ENCODE results near the gene MBNL1. TPM values are rescaled to one million over a fixed set of nuclear protein-coding genes. Genes with fewer than 3 reads are reported as not detected.

Gene MBNL1
- total RNA-seq, 2 donors from 2014 or later: 299 to 323 TPM

DNA sequence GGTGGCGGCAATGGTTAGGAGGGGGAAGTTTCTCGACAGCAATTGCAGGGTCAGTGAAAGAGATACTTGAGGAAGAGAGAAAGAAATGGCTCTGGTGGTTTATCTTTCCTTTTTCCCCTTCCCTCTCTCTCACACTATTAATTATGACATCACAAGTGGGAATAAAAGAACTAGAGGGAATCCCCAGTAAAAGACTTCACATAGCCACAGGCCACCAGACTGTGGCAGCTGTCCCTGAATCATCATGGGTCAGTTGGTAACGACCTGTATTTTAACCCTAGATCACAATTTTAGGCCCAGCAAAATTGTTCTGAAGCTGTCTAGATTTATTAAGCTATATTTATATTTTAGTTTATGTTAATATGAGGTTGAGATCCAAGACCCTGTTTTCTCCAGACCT lies 40.3 kb downstream of the MBNL1 start:
- peak overlapping the region in 1 of 2 donors; percentile 79 for H3K4me3 Mint-ChIP-seq

DNA sequence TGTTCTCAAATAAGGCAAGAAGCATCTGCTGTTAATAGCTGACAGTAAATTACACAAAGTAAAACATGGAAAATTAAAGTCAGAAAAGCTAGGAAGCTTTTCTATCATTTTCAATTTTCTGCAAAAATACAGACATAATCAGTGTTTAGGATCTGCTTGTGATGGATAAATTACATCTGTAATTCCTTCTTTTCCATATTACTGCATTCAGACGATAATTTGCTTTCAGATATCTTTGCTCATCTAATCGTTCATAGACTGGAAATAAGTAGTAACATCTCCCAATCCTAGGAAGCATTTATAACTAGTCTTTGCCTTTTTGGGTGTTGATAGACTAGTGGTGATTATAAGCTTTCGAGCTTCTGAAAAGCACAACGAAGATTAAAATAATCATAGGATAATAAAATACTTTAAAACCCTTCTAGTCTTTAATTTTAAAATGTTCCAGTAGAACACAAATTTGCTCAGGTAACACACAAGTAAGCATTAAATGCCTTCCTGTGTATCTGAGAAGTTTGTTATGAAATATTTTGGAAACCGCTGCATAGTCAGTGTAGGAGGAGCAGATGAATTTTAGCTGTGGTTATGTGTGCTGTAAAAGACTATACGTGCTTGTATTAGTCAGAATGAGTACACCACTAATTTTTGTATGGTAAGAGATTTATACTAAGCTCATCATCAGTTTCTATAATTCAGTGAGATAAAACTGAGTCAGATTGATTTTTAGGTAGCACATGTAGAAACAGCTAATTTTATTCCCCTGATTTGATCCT lies 41.0 kb downstream of the MBNL1 start:
- peaks cover 83% of the 10 kb centered on the region for H3K4me1 Mint-ChIP-seq (ENCODE audit: low read depth)

More for the DNA sequence above, 40.3 kb downstream of the MBNL1 start:
- H3K4me1 Mint-ChIP-seq (ENCODE audit: low read depth): peaks cover 78% of the 10 kb centered on the region
- DNase-seq: no peak
- H3K27ac Mint-ChIP-seq: peak overlapping the region; percentile 91
- no peaks in the 10 kb centered on the region for H3K9me3 Mint-ChIP-seq
- H3K36me3 Mint-ChIP-seq (ENCODE audit: insufficient read depth in 2 of 2): peaks cover 0 to 14% of the 10 kb centered on the region in 2 donors
- no peak for ATAC-seq (replicated peaks in 1 of 2)
- H3K27me3 Mint-ChIP-seq (ENCODE audit: low read depth): no peaks in the 10 kb centered on the region

GRCh38 chr3:152313430-152313829 lies 44.7 kb downstream of the MBNL1 start:
- H3K4me1 Mint-ChIP-seq (ENCODE audit: low read depth): peaks cover 84% of the 10 kb centered on the region
- ATAC-seq (replicated peaks in 1 of 2) (no peak), DNase-seq (no peak)
- H3K9me3 Mint-ChIP-seq: no peaks in the 10 kb centered on the region
- H3K4me3 Mint-ChIP-seq: no peak overlapping the region
- no peaks in the 10 kb centered on the region for H3K27me3 Mint-ChIP-seq (ENCODE audit: low read depth)
- peak overlapping the region; percentile 82 for H3K27ac Mint-ChIP-seq
- peaks cover 2 to 11% of the 10 kb centered on the region in 2 donors for H3K36me3 Mint-ChIP-seq (ENCODE audit: insufficient read depth in 2 of 2)

More for the DNA sequence above, 41.0 kb downstream of the MBNL1 start:
- peak overlapping the region; percentile 91 for H3K27ac Mint-ChIP-seq
- no peaks in the 10 kb centered on the region for H3K27me3 Mint-ChIP-seq (ENCODE audit: low read depth)
- DNase-seq: no peak
- peak; percentile 94 to 96 for ATAC-seq (replicated peaks in 1 of 2)
- no peaks in the 10 kb centered on the region for H3K9me3 Mint-ChIP-seq
- H3K36me3 Mint-ChIP-seq (ENCODE audit: insufficient read depth in 2 of 2): peaks cover 0 to 14% of the 10 kb centered on the region in 2 donors
- H3K4me3 Mint-ChIP-seq: peak overlapping the region; percentile 61 to 79

GRCh38 chr3:152313914-152314313 lies 45.2 kb downstream of the MBNL1 start:
- no peak overlapping the region for H3K4me3 Mint-ChIP-seq
- H3K9me3 Mint-ChIP-seq: no peaks in the 10 kb centered on the region
- no peaks in the 10 kb centered on the region for H3K27me3 Mint-ChIP-seq (ENCODE audit: low read depth)
- H3K4me1 Mint-ChIP-seq (ENCODE audit: low read depth): peaks cover 83% of the 10 kb centered on the region
- peak overlapping the region; percentile 82 for H3K27ac Mint-ChIP-seq
- H3K36me3 Mint-ChIP-seq (ENCODE audit: insufficient read depth in 2 of 2): peaks cover 2 to 8% of the 10 kb centered on the region in 2 donors
- DNase-seq: no peak
- ATAC-seq (replicated peaks in 1 of 2): no peak

DNA sequence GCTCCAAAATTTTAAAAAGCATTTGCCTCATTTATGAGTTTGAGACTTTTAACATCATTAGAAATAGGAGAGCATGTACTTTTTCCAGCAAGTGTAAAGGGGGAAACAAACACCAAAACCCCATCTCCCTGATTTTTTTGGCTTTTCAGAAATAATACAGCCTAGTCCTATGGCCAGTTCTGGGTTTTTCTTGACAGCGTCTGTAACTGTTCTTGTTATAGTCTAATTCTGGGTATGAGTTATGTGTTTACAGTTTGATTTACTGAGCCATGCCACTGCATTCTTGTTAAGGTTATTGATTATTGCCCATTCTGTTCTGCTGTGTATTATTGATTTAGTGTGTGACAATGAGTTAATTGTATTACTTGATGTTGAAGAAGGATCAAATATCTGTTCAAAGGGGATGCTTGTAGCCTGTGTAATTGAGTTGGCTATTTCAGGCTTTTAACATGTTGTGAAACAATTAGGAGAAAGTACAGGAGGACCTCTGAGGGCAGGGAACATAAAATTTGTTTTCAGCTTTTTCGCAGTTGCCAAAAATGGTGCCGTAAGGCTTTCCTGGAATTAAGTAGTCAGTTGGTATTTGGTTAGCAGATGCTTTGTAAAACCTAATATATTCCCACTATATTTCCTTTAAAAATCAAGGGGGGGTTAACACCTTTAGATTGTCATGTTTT lies 46.1 kb downstream of the MBNL1 start:
- Mint-ChIP-seq H3K4me1 (ENCODE audit: low read depth) (peaks cover 83% of the 10 kb centered on the region), H3K36me3 (ENCODE audit: insufficient read depth in 2 of 2) (peaks cover 2 to 8% of the 10 kb centered on the region in 2 donors), H3K9me3 (no peaks in the 10 kb centered on the region), H3K4me3 (peak overlapping the region; percentile 3 to 57), H3K27me3 (ENCODE audit: low read depth) (no peaks in the 10 kb centered on the region), H3K27ac (peak overlapping the region; percentile 30)
- ATAC-seq (replicated peaks in 1 of 2) (no peak), DNase-seq (no peak)

DNA sequence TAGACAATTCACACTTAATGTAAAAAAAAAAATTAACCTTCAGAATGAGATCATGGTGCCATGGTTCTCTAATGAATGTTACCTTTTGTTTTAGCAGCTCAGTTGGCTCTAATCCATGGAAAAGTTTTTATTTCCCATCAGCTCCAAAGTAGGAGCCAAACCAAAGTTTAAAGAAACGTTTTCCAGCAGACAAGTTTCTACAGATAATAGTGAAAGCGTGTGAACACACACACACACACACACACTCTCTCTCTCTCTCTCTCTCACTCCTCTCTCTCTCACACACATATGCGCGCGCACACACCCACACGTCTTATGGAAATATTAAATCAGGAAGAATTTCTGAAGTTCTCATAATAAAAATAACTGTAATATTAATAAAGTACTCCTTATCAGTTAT lies 46.9 kb downstream of the MBNL1 start:
- Mint-ChIP-seq H3K4me3 (peak overlapping the region; percentile 25 to 57), H3K36me3 (ENCODE audit: insufficient read depth in 2 of 2) (peaks cover 2 to 11% of the 10 kb centered on the region in 2 donors), H3K27ac (peak overlapping the region; percentile 66), H3K4me1 (ENCODE audit: low read depth) (peaks cover 83% of the 10 kb centered on the region), H3K9me3 (no peaks in the 10 kb centered on the region), H3K27me3 (ENCODE audit: low read depth) (no peaks in the 10 kb centered on the region)
- DNase-seq: no peak
- no peak for ATAC-seq (replicated peaks in 1 of 2)

DNA sequence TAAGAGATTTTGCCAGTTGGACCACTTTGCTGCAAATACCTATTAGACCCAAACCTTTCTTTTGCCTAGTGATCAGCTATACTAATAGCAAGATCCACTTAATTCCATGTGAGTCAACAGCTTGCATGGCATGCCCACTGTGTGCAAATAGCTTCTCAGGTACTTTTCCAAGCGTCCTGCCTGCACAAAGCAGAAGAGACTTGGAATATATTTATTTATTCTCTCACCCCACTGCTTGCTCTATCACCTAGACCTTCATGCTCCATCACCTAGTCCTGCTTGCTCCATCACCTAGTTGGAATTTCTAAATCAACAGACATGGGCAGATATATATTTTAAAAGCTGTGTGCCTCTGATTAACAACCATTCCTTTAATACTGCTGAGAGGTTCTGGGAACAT lies 47.6 kb downstream of the MBNL1 start:
- peaks cover 2 to 11% of the 10 kb centered on the region in 2 donors for H3K36me3 Mint-ChIP-seq (ENCODE audit: insufficient read depth in 2 of 2)
- DNase-seq (no peak), ATAC-seq (replicated peaks in 1 of 2) (no peak)
- peak overlapping the region in 1 of 2 donors; percentile 57 for H3K4me3 Mint-ChIP-seq
- H3K27ac Mint-ChIP-seq: peak overlapping the region; percentile 88
- H3K4me1 Mint-ChIP-seq (ENCODE audit: low read depth): peaks cover 89% of the 10 kb centered on the region
- H3K9me3 Mint-ChIP-seq: no peaks in the 10 kb centered on the region
- no peaks in the 10 kb centered on the region for H3K27me3 Mint-ChIP-seq (ENCODE audit: low read depth)

GRCh38 chr3:152317184-152317583 lies 48.5 kb downstream of the MBNL1 start:
- peak overlapping the region in 1 of 2 donors; percentile 63 for H3K4me3 Mint-ChIP-seq
- H3K27me3 Mint-ChIP-seq (ENCODE audit: low read depth): no peaks in the 10 kb centered on the region
- H3K4me1 Mint-ChIP-seq (ENCODE audit: low read depth): peaks cover 98% of the 10 kb centered on the region
- ATAC-seq (replicated peaks in 1 of 2): no peak
- H3K27ac Mint-ChIP-seq: peak overlapping the region; percentile 81
- no peak for DNase-seq
- peaks cover 2 to 10% of the 10 kb centered on the region in 2 donors for H3K36me3 Mint-ChIP-seq (ENCODE audit: insufficient read depth in 2 of 2)
- no peaks in the 10 kb centered on the region for H3K9me3 Mint-ChIP-seq

DNA sequence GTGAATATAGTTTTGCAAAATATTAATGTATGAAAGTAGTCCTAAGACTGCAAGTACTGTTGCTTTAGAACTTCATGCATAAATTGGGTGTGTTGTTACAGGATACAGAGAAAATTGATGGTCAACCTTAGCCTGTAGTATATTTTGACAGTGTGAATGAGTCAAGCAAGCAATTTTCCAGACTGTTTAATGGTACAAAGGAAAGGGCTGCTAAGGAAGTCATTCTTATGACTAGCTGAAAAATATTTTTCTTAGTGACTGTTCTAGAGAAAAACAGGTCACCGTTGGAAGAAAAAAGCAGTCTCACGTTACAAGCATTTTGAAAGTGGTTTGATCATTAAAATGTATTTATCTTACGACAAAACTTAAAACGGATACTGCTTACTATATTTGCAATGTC lies 49.2 kb downstream of the MBNL1 start:
- Mint-ChIP-seq H3K4me1 (ENCODE audit: low read depth) (peaks cover 99% of the 10 kb centered on the region), H3K36me3 (ENCODE audit: insufficient read depth in 2 of 2) (peaks cover 2 to 5% of the 10 kb centered on the region in 2 donors), H3K27ac (peak overlapping the region; percentile 81), H3K27me3 (ENCODE audit: low read depth) (no peaks in the 10 kb centered on the region), H3K9me3 (no peaks in the 10 kb centered on the region), H3K4me3 (peak overlapping the region in 1 of 2 donors; percentile 63)
- ATAC-seq (replicated peaks in 1 of 2) (peak in 1 of 2 donors; percentile 39), DNase-seq (no peak)

GRCh38 chr3:152318512-152318911 lies 49.8 kb downstream of the MBNL1 start:
- Mint-ChIP-seq H3K27me3 (ENCODE audit: low read depth) (no peaks in the 10 kb centered on the region), H3K27ac (peak overlapping the region; percentile 89), H3K36me3 (ENCODE audit: insufficient read depth in 2 of 2) (peaks cover 2 to 5% of the 10 kb centered on the region in 2 donors), H3K9me3 (no peaks in the 10 kb centered on the region), H3K4me3 (peak overlapping the region in 1 of 2 donors; percentile 61), H3K4me1 (ENCODE audit: low read depth) (peaks cover 96% of the 10 kb centered on the region)
- DNase-seq (no peak), ATAC-seq (replicated peaks in 1 of 2) (no peak)

- H3K9me3 Mint-ChIP-seq: no peaks in the 10 kb centered on the region
These were observed 50.5 kb downstream of the MBNL1 start for GRCh38 chr3:152319256-152319655.

GRCh38 chr3:152319831-152320617 lies 51.3 kb downstream of the MBNL1 start:
- H3K27ac Mint-ChIP-seq: peak overlapping the region; percentile 95
- no peaks in the 10 kb centered on the region for H3K27me3 Mint-ChIP-seq (ENCODE audit: low read depth)
- no peak for ATAC-seq (replicated peaks in 1 of 2)
- peaks cover 3 to 6% of the 10 kb centered on the region in 2 donors for H3K36me3 Mint-ChIP-seq (ENCODE audit: insufficient read depth in 2 of 2)
- H3K4me3 Mint-ChIP-seq: peak overlapping the region in 1 of 2 donors; percentile 65
- H3K4me1 Mint-ChIP-seq (ENCODE audit: low read depth): peaks cover 96% of the 10 kb centered on the region
- no peak for DNase-seq
- H3K9me3 Mint-ChIP-seq: no peaks in the 10 kb centered on the region

More at GRCh38 chr3:152319256-152319655, 50.5 kb downstream of the MBNL1 start:
- Mint-ChIP-seq H3K4me1 (ENCODE audit: low read depth) (peaks cover 96% of the 10 kb centered on the region), H3K27ac (peak overlapping the region; percentile 89), H3K27me3 (ENCODE audit: low read depth) (no peaks in the 10 kb centered on the region), H3K4me3 (peak overlapping the region; percentile 5 to 61), H3K36me3 (ENCODE audit: insufficient read depth in 2 of 2) (peaks cover 2 to 5% of the 10 kb centered on the region in 2 donors)
- no peak for DNase-seq
- ATAC-seq (replicated peaks in 1 of 2): peak; percentile 24 to 52
